Inflammatory macrophage (primary cell): ENCODE results near the gene LY86.
A peak's percentile ranks its signal among the peaks of the same experiment; 100 is the strongest.
"Not testable (repeated sequence)": the region's sequence is repeated elsewhere in the genome, so short reads cannot be mapped to it uniquely, and the experiment has no call there.

Experiments used
- DNase-seq, 2 donors: peaks; one replicate each; pipeline ENCODE4 v3.0.0-alpha.2; 2020 to 2022

Gene LY86

GRCh38 chr6:6654599-6655575 is 66.4 kb downstream of the LY86 start:
- peak; percentile 72 for DNase-seq

- no peak for DNase-seq
Measured at GRCh38 chr6:6655805-6656251, 67.3 kb downstream of the LY86 start.

GRCh38 chr6:6656287-6656686 is 67.8 kb downstream of the LY86 start:
- DNase-seq: no peak

GRCh38 chr6:6657085-6657819 is 68.7 kb downstream of the LY86 start:
- DNase-seq: no peak

GRCh38 chr6:6657820-6658217 is 69.3 kb downstream of the LY86 start:
- no peak for DNase-seq

GRCh38 chr6:6659600-6660327 is 71.2 kb downstream of the LY86 start:
- peak; percentile 93 for DNase-seq

- DNase-seq: no peak
Measured at GRCh38 chr6:6660339-6661045, 72.0 kb downstream of the LY86 start.

GRCh38 chr6:6661191-6661590 is 72.7 kb downstream of the LY86 start:
- no peak for DNase-seq

GRCh38 chr6:6661684-6662083 is 73.2 kb downstream of the LY86 start:
- DNase-seq: peak; percentile 96 to 97

GRCh38 chr6:6663421-6664135 is 75.1 kb downstream of the LY86 start:
- DNase-seq: peak; percentile 55 to 74

GRCh38 chr6:6665555-6666243 is 77.2 kb downstream of the LY86 start:
- DNase-seq: peak in 1 of 2 donors; percentile 36

GRCh38 chr6:6670150-6670549 is 81.6 kb downstream of the LY86 start:
- DNase-seq: not testable (repeated sequence)

GRCh38 chr6:6674872-6675271 is 86.4 kb downstream of the LY86 start:
- no peak for DNase-seq

- DNase-seq: peak; percentile 88 to 94
Measured at GRCh38 chr6:6676910-6677441, 88.5 kb downstream of the LY86 start.

GRCh38 chr6:6678185-6678671 is 89.7 kb downstream of the LY86 start:
- peak; percentile 43 to 66 for DNase-seq

GRCh38 chr6:6678811-6679210 is 90.3 kb downstream of the LY86 start:
- DNase-seq: no peak

GRCh38 chr6:6679633-6680032 is 91.1 kb downstream of the LY86 start:
- no peak for DNase-seq

GRCh38 chr6:6680526-6680925 is 92.0 kb downstream of the LY86 start:
- DNase-seq: peak; percentile 41 to 61

GRCh38 chr6:6681075-6681849 is 92.7 kb downstream of the LY86 start:
- DNase-seq: no peak

- DNase-seq: no peak
Measured at GRCh38 chr6:6682225-6682624, 93.7 kb downstream of the LY86 start.
